CD14-positive monocyte (primary cell): ENCODE measurements around the gene IFIH1. TPM values are rescaled to one million over a fixed set of nuclear protein-coding genes. Genes with fewer than 3 reads are reported as not detected.

Source experiments
- DNase-seq, 3 donors: peaks; one replicate each; pipeline ENCODE4 v3.0.0-alpha.2; 2011 to 2022
- H2AFZ ChIP-seq: 2 replicates; pipeline ENCODE4 v1.6.0; 2012; ENCODE audit warnings: mild to moderate bottlenecking, low read depth, low read length, inconsistent platforms; ENCODE audit not compliant: insufficient read depth, poor library complexity, severe bottlenecking
- H3K27ac ChIP-seq, 2 donors: 1 replicate in 1 of 2; 2 replicates in 1 of 2; pipeline ENCODE4 v1.5.1; 2012 to 2013; ENCODE audit warnings: low read length in 2 of 2, control low read depth in 1 of 2, inconsistent platforms in 1 of 2, low read depth in 1 of 2, mild to moderate bottlenecking in 1 of 2
- H3K27me3 ChIP-seq, 2 donors: one replicate each; pipeline versions ENCODE4 v1.6.0 to v1.6.1; 2011 to 2013; ENCODE audit warnings: low read length in 2 of 2; ENCODE audit not compliant: control insufficient read depth in 2 of 2, insufficient read depth in 2 of 2
- H3K36me3 ChIP-seq, 2 donors: replicated peaks in 1 of 2; 1 replicate in 1 of 2; 2 replicates in 1 of 2; pipeline versions ENCODE4 v1.5.1 to v1.6.1; 2012 to 2013; ENCODE audit warnings: low read length in 2 of 2, control low read depth in 1 of 2, inconsistent platforms in 1 of 2, mild to moderate bottlenecking in 1 of 2; ENCODE audit not compliant: insufficient read depth in 2 of 2, control insufficient read depth in 1 of 2
- H3K4me1 ChIP-seq, 2 donors: 1 replicate in 1 of 2; 2 replicates in 1 of 2; pipeline versions ENCODE4 v1.5.1 to v1.6.1; 2012 to 2013; ENCODE audit warnings: low read length in 2 of 2, control low read depth in 1 of 2, inconsistent platforms in 1 of 2, mild to moderate bottlenecking in 1 of 2, moderate library complexity in 1 of 2; ENCODE audit not compliant: insufficient read depth in 2 of 2, control insufficient read depth in 1 of 2
- H3K4me2 ChIP-seq: replicated peaks from 2 replicates; pipeline ENCODE3; 2012; ENCODE audit warnings: low read length, moderate library complexity, mild to moderate bottlenecking; ENCODE audit not compliant: poor library complexity, severe bottlenecking; ENCODE audit errors: extremely low read depth
- H3K4me3 ChIP-seq, 3 experiments: fragments of 200-600 bp in 1 of 3; sonication (generic) in 1 of 3; replicated peaks in 1 of 3; 1 replicate in 2 of 3; 2 replicates in 1 of 3; pipeline ENCODE4 v1.5.1; 2011 to 2013; ENCODE audit warnings: low read length in 3 of 3, mild to moderate bottlenecking in 3 of 3, control low read depth in 2 of 3, low read depth in 2 of 3, inconsistent platforms in 1 of 3, moderate library complexity in 1 of 3
- H3K79me2 ChIP-seq: 2 replicates; pipeline ENCODE4 v1.6.0; 2012; ENCODE audit warnings: mild to moderate bottlenecking, control low read depth, inconsistent platforms, low read length, moderate library complexity; ENCODE audit not compliant: insufficient read depth
- H3K9ac ChIP-seq: 2 replicates; pipeline ENCODE4 v1.6.0; 2017; ENCODE audit warnings: low read length, mild to moderate bottlenecking; ENCODE audit not compliant: insufficient read depth, poor library complexity, severe bottlenecking
- H3K9me3 ChIP-seq, 2 donors: replicated peaks in 1 of 2; 1 replicate in 1 of 2; 2 replicates in 1 of 2; pipeline versions ENCODE4 v1.5.1 to v1.6.1; 2012 to 2013; ENCODE audit warnings: low read length in 2 of 2, control low read depth in 1 of 2; ENCODE audit not compliant: control insufficient read depth in 1 of 2, insufficient read depth in 1 of 2
- H4K20me1 ChIP-seq: 2 replicates; pipeline ENCODE4 v1.6.0; 2012; ENCODE audit warnings: mild to moderate bottlenecking, low read length, control low read depth, moderate library complexity; ENCODE audit not compliant: insufficient read depth
- H3K27ac Mint-ChIP-seq, 7 donors: one replicate each; pipeline ENCODE4 v1.8.0; 2020; ENCODE audit warnings: mild to moderate bottlenecking in 7 of 7, mixed read lengths in 7 of 7, moderate library complexity in 6 of 7, inconsistent platforms in 2 of 7
- H3K27me3 Mint-ChIP-seq, 3 donors: one replicate each; pipeline ENCODE4 v1.8.0; 2021 to 2022; ENCODE audit warnings: low read depth in 3 of 3, mild to moderate bottlenecking in 3 of 3, mixed read lengths in 3 of 3, moderate library complexity in 3 of 3, inconsistent platforms in 1 of 3
- H3K36me3 Mint-ChIP-seq, 2 donors: one replicate each; pipeline ENCODE4 v1.8.0; 2020; ENCODE audit warnings: mixed read lengths in 2 of 2, inconsistent platforms in 1 of 2, mild to moderate bottlenecking in 1 of 2
- H3K4me1 Mint-ChIP-seq: one replicate; pipeline ENCODE4 v1.8.0; 2020; ENCODE audit warnings: mild to moderate bottlenecking, mixed read lengths
- H3K4me3 Mint-ChIP-seq, 2 donors: one replicate each; pipeline ENCODE4 v1.8.0; 2020; ENCODE audit warnings: mild to moderate bottlenecking in 2 of 2, mixed read lengths in 2 of 2, moderate library complexity in 1 of 2
- H3K9me3 Mint-ChIP-seq, 7 donors: one replicate each; pipeline ENCODE4 v1.8.0; 2020 to 2022; ENCODE audit warnings: mixed read lengths in 7 of 7, mild to moderate bottlenecking in 6 of 7, moderate library complexity in 6 of 7, inconsistent platforms in 2 of 7
- CTCF ChIP-seq: fragments of 200-600 bp; IDR thresholded peaks from one replicate; pipeline ENCODE4 v1.8.0; 2022; ENCODE audit warnings: antibody characterized with exemption, mild to moderate bottlenecking
- WGBS: methylation state at CpG from one replicate; pipeline ENCODE4 v1.1.5; 2013; ENCODE audit warnings: missing lambda C conversion rate; ENCODE audit not compliant: insufficient coverage; 5-methylcytosine and 5-hydroxymethylcytosine counted together
- intact Hi-C, 2 donors: fragments of 100-400 bp; cut with micrococcal nuclease; formaldehyde crosslinking; loops; one replicate each; pipeline versions ENCODE4 v1.15.0 to v1.15.1; 2023
- polyA plus RNA-seq, 3 donors: library from polyadenylated mRNA; depleted of rRNA in 1 of 3; unstranded in 2 of 3; stranded (reverse) in 1 of 3; fragments of 300-500 nt in 2 of 3; fragments of >200 nt in 1 of 3; fragmentation: Illumina TruSeq in 2 of 3; gene quantifications; 1 replicate in 2 of 3; 2 replicates in 1 of 3; pipeline ENCODE4 v1.2.3, GENCODE V29; 2012 to 2021

The IFIH1 gene
- polyA plus RNA-seq, 3 donors, result 11.6 to 17.6 (median 17.1) TPM

GRCh38 chr2:162267996-162268395 is 50.5 kb downstream of the IFIH1 start:
- Histone ChIP-seq H3K27me3 (no peaks in the 10 kb centered on the region), H3K27ac (no peak overlapping the region), H3K79me2 (no peaks in the 10 kb centered on the region), H2AFZ (no peak overlapping the region), H3K9ac (no peak overlapping the region), H3K4me1 (no peaks in the 10 kb centered on the region), H3K4me3 (no peak overlapping the region), H3K36me3 (peaks cover 59 to 86% of the 10 kb centered on the region in 2 donors), H4K20me1 (no peaks in the 10 kb centered on the region), H3K4me2 (no peak overlapping the region), H3K9me3 (no peaks in the 10 kb centered on the region)
- no peaks in the 10 kb centered on the region for H3K27me3 Mint-ChIP-seq
- H3K36me3 Mint-ChIP-seq, result peaks cover 72 to 74% of the 10 kb centered on the region in 2 donors
- H3K4me1 Mint-ChIP-seq, result no peaks in the 10 kb centered on the region
- intact Hi-C loops, result no loop called here
- no peak overlapping the region for H3K27ac Mint-ChIP-seq
- DNase-seq, result no peak
- no CpG with 5 or more reads among the region's 1 CpG for WGBS
- H3K9me3 Mint-ChIP-seq, result peaks cover 0 to 2% (median 0%) of the 10 kb centered on the region in 7 donors
- TF ChIP-seq CTCF, result no peak
- no peak overlapping the region for H3K4me3 Mint-ChIP-seq

- H3K4me2 ChIP-seq, result no peak overlapping the region
- Mint-ChIP-seq H3K9me3 (peaks cover 0 to 3% (median 0%) of the 10 kb centered on the region in 7 donors), H3K36me3 (peaks cover 69 to 70% of the 10 kb centered on the region in 2 donors), H3K4me1 (no peaks in the 10 kb centered on the region), H3K27ac (peak overlapping the region in 1 of 7 donors; percentile 72), H3K27me3 (no peaks in the 10 kb centered on the region), H3K4me3 (no peak overlapping the region)
- H3K36me3 ChIP-seq, result peaks cover 56 to 81% of the 10 kb centered on the region in 2 donors
- H3K4me1 ChIP-seq, result no peaks in the 10 kb centered on the region
- no peak for TF ChIP-seq CTCF
- no peaks in the 10 kb centered on the region for H3K9me3 ChIP-seq
- no peaks in the 10 kb centered on the region for H4K20me1 ChIP-seq
- no CpG with 5 or more reads among the region's 5 CpGs for WGBS
- no peak for DNase-seq
- no peaks in the 10 kb centered on the region for H3K79me2 ChIP-seq
- no peak overlapping the region for H2AFZ ChIP-seq
- H3K27me3 ChIP-seq, result no peaks in the 10 kb centered on the region
- H3K4me3 ChIP-seq, result no peak overlapping the region
- no peak overlapping the region for H3K27ac ChIP-seq
- intact Hi-C loops, result no loop called here
- no peak overlapping the region for H3K9ac ChIP-seq
Observed at GRCh38 chr2:162267496-162267895, 51.0 kb downstream of the IFIH1 start.
